Adrenal gland (tissue), 5 donors: Measurements from ENCODE around the gene ATP8B3.

Source experiments
- POLR2A ChIP-seq, 2 donors: fragments of 450-650 bp; IDR thresholded peaks; one replicate each; pipeline ENCODE4 v1.6.1; 2017; ENCODE audit warnings: antibody characterized with exemption in 2 of 2, mild to moderate bottlenecking in 2 of 2, moderate library complexity in 1 of 2
- TF ChIP-seq, protein P1 (sequence below), 6 experiments: fragments of 450-650 bp in 4 of 6; fragments of 200-600 bp in 2 of 6; sonication (generic) in 1 of 6; IDR thresholded peaks; 1 replicate in 5 of 6; 2 replicates in 1 of 6; pipeline versions ENCODE4 v1.5.1 to v1.8.0; 2016 to 2021; ENCODE audit warnings: antibody characterized with exemption in 6 of 6, mild to moderate bottlenecking in 2 of 6, moderate library complexity in 1 of 6
- donor health status: DM: no; HTN: no; CAD: no.

DNA sequence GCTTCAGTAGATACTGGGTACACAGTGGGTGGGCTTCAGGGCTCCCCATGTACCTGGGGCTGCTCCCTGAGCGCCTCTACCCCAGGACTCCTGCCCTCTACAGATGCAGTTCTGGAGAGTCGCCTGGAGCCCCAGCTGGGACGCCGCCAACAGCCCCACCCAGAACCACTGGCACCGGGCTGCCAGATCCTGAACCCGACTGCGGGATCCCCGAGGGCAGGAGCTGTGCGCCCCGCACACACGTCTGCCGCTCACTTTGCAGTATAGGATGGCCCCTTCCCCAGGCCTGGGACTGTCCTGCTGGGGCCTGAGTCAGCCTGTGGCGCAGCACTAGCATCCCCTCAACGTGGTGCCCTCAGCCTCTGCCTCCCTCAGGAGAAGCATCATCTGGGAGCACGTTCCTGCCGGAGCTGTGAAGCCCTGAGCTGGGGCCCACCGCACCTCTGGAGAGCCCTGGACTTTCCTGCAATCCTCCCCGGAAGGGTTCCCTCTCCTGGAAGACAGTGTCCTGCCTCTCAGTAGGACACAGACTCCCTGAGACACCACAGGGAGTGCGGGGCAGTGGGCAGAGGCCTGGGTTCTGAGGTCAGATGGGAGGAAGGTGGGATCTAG, 32.5 kb upstream of the ATP8B3 start:
- TF ChIP-seq, protein P1, sequence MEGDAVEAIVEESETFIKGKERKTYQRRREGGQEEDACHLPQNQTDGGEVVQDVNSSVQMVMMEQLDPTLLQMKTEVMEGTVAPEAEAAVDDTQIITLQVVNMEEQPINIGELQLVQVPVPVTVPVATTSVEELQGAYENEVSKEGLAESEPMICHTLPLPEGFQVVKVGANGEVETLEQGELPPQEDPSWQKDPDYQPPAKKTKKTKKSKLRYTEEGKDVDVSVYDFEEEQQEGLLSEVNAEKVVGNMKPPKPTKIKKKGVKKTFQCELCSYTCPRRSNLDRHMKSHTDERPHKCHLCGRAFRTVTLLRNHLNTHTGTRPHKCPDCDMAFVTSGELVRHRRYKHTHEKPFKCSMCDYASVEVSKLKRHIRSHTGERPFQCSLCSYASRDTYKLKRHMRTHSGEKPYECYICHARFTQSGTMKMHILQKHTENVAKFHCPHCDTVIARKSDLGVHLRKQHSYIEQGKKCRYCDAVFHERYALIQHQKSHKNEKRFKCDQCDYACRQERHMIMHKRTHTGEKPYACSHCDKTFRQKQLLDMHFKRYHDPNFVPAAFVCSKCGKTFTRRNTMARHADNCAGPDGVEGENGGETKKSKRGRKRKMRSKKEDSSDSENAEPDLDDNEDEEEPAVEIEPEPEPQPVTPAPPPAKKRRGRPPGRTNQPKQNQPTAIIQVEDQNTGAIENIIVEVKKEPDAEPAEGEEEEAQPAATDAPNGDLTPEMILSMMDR (IDR thresholded peaks at IDR 0.05), result no peak
- TF ChIP-seq POLR2A (IDR thresholded peaks at IDR 0.05), result no peak
